NCI-H345 (cell line): ENCODE measurements around the gene TTC28.
"Not testable (repeated sequence)": the region's sequence is repeated elsewhere in the genome, so short reads cannot be mapped to it uniquely, and the experiment has no call there.

Experiments used
- DNase-seq: peaks from one replicate; lab custom pipeline; 2025; lab: John Stamatoyannopoulos, UW

Gene TTC28

GRCh38 chr22:28229566-28230485 lies 449.8 kb downstream of the TTC28 start:
- DNase-seq, result no peak

GRCh38 chr22:28223826-28224225 lies 455.8 kb downstream of the TTC28 start:
- no peak for DNase-seq

- no peak for DNase-seq
Observed at GRCh38 chr22:28222976-28223745, 456.5 kb downstream of the TTC28 start.

GRCh38 chr22:28222571-28222970 lies 457.1 kb downstream of the TTC28 start:
- DNase-seq, result no peak

- no peak for DNase-seq
Observed at GRCh38 chr22:28222052-28222451, 457.6 kb downstream of the TTC28 start.

- DNase-seq, result no peak
Observed at GRCh38 chr22:28220626-28221363, 458.8 kb downstream of the TTC28 start.

- DNase-seq, result no peak
Observed at GRCh38 chr22:28217277-28217676, 462.4 kb downstream of the TTC28 start.

GRCh38 chr22:28214750-28215149 lies 464.9 kb downstream of the TTC28 start:
- not testable (repeated sequence) for DNase-seq

- DNase-seq, result not testable (repeated sequence)
Observed at GRCh38 chr22:28209457-28209856, 470.2 kb downstream of the TTC28 start.

GRCh38 chr22:28208787-28209186 lies 470.9 kb downstream of the TTC28 start:
- DNase-seq, result no peak

- DNase-seq, result no peak
Observed at GRCh38 chr22:28208036-28208435, 471.6 kb downstream of the TTC28 start.

GRCh38 chr22:28207281-28208030 lies 472.2 kb downstream of the TTC28 start:
- no peak for DNase-seq

- DNase-seq, result no peak
Observed at GRCh38 chr22:28205926-28206325, 473.7 kb downstream of the TTC28 start.

- no peak for DNase-seq
Observed at GRCh38 chr22:28204382-28204781, 475.3 kb downstream of the TTC28 start.

GRCh38 chr22:28203286-28203685 lies 476.4 kb downstream of the TTC28 start:
- no peak for DNase-seq

GRCh38 chr22:28198692-28199091 lies 480.9 kb downstream of the TTC28 start:
- no peak for DNase-seq

- not testable (repeated sequence) for DNase-seq
Observed at GRCh38 chr22:28191571-28191970, 488.1 kb downstream of the TTC28 start.

GRCh38 chr22:28188178-28188879 lies 491.3 kb downstream of the TTC28 start:
- no peak for DNase-seq

GRCh38 chr22:28187612-28188011 lies 492.0 kb downstream of the TTC28 start:
- DNase-seq, result no peak

GRCh38 chr22:28186641-28187040 lies 493.0 kb downstream of the TTC28 start:
- DNase-seq, result no peak

- no peak for DNase-seq
Observed at GRCh38 chr22:28185130-28185529, 494.5 kb downstream of the TTC28 start.
